Panc1 (cell line): Measurements from ENCODE around the gene TUB. TPM values are rescaled to one million over a fixed set of nuclear protein-coding genes. Genes with fewer than 3 reads are reported as not detected.

Experiments
- ATAC-seq: fragments of 200-7000 bp; cut with Tn5 transposase; 2 replicates; pipeline ENCODE4 v1.9.1; 2020; ENCODE audit warnings: mild to moderate bottlenecking, moderate library complexity
- Bru-seq: library from RNA; stranded (reverse); fragments of 400-500 nt; gene quantifications from one replicate; lab custom pipeline; 2021; lab: Mats Ljungman, UMichigan
- BruChase-seq, 2 experiments: library from RNA; stranded (reverse); fragments of 400-500 nt; gene quantifications; one replicate each; lab custom pipeline; 2021; lab: Mats Ljungman, UMichigan
- BruUV-seq: library from RNA; stranded (reverse); fragments of 400-500 nt; replicated peaks from 2 replicates; lab custom pipeline; 2021; lab: Mats Ljungman, UMichigan
- CTCF ChIA-PET: fragments of 300-600 bp; sonication (Branson Sonifier 250); formaldehyde crosslinking; loops from one replicate; lab custom pipeline; 2022; ENCODE audit warnings: antibody characterized with exemption; lab: Charles Lee
- POLR2A ChIA-PET: fragments of 300-600 bp; sonication (Branson Sonifier 250); formaldehyde crosslinking; loops from one replicate; lab custom pipeline; 2022; ENCODE audit warnings: antibody characterized with exemption; lab: Charles Lee
- DNase-seq: peaks from one replicate; pipeline ENCODE4 v3.0.0-alpha.2; 2010; ENCODE audit warnings: low read depth, low spot score
- H3K27ac ChIP-seq: 2 replicates; pipeline ENCODE4 v1.5.1; 2011; ENCODE audit warnings: mild to moderate bottlenecking, low read length, inconsistent platforms
- H3K27me3 ChIP-seq: fragments of 200-500 bp; sonication (Bioruptor generic); 2 replicates; pipeline ENCODE4 v1.6.0; 2014; ENCODE audit warnings: low read length, inconsistent platforms; ENCODE audit not compliant: control insufficient read depth, insufficient read depth
- H3K36me3 ChIP-seq: fragments of 200-500 bp; sonication (Bioruptor generic); 2 replicates; pipeline ENCODE4 v1.5.1; 2014; ENCODE audit warnings: inconsistent platforms, mild to moderate bottlenecking, low read length, moderate library complexity; ENCODE audit not compliant: control insufficient read depth, insufficient read depth
- H3K4me1 ChIP-seq: 2 replicates; pipeline ENCODE4 v1.5.1; 2011; ENCODE audit warnings: inconsistent platforms, mild to moderate bottlenecking, low read length, moderate library complexity; ENCODE audit not compliant: control insufficient read depth, insufficient read depth
- H3K4me3 ChIP-seq, 2 experiments: 2 replicates each; pipeline ENCODE4 v1.5.1; 2011 to 2012; ENCODE audit warnings: low read depth in 2 of 2, low read length in 2 of 2, mild to moderate bottlenecking in 2 of 2, inconsistent platforms in 1 of 2, moderate library complexity in 1 of 2
- H3K9me3 ChIP-seq: fragments of 200-500 bp; sonication (Bioruptor generic); 2 replicates; pipeline ENCODE4 v1.5.1; 2014; ENCODE audit warnings: low read depth, mild to moderate bottlenecking, inconsistent platforms, low read length, moderate library complexity; ENCODE audit not compliant: control insufficient read depth, insufficient read depth
- CTCF ChIP-seq: fragments of 450-650 bp; IDR thresholded peaks from 2 replicates; pipeline ENCODE4 v1.5.1; 2017; ENCODE audit warnings: mild to moderate bottlenecking
- POLR2AphosphoS5 ChIP-seq: IDR thresholded peaks from 2 replicates; pipeline ENCODE4 v1.6.1; 2012; ENCODE audit warnings: mild to moderate bottlenecking, low read depth, low read length, moderate library complexity
- REST ChIP-seq, 2 experiments: IDR thresholded peaks; 2 replicates each; pipeline ENCODE4 v1.6.1; 2011 to 2012; ENCODE audit warnings: low read depth in 2 of 2, control low read depth in 1 of 2, low read length in 1 of 2, mild to moderate bottlenecking in 1 of 2, moderate library complexity in 1 of 2; ENCODE audit not compliant: insufficient read depth in 1 of 2
- SIN3A ChIP-seq: IDR thresholded peaks from 2 replicates; pipeline ENCODE4 v1.6.1; 2012; ENCODE audit warnings: low read depth, mild to moderate bottlenecking, low read length, moderate library complexity, borderline replicate concordance; ENCODE audit not compliant: insufficient read depth
- TCF7L2 ChIP-seq: IDR thresholded peaks from 2 replicates; pipeline ENCODE4 v1.6.1; 2011; ENCODE audit warnings: mild to moderate bottlenecking, low read depth, low read length, inconsistent platforms
- in situ Hi-C: cut with HindIII; loops from 2 replicates; pipeline ENCODE4 v1.10.0; 2016; ENCODE audit warnings: low sequenced_read_pairs, low pct_unique_long_range_greater_than_20kb
- intact Hi-C: fragments of 100-400 bp; cut with micrococcal nuclease; formaldehyde crosslinking; loops from one replicate; pipeline ENCODE4 v1.10.0; 2022; ENCODE audit not compliant: unreplicated experiment
- long read RNA-seq: library from polyadenylated mRNA; unstranded; transcript quantifications from one replicate; pipeline ENCODE4 v2.0.0, GENCODE V29; 2021; ENCODE audit not compliant: unreplicated experiment
- polyA plus RNA-seq: library from polyadenylated mRNA; unstranded; fragments of >200 nt; gene quantifications from one replicate; pipeline ENCODE4 v1.2.1, GENCODE V29; 2012; ENCODE audit warnings: missing spikeins; ENCODE audit not compliant: insufficient read length
- total RNA-seq: library from RNA; stranded (reverse); gene quantifications from one replicate; pipeline ENCODE4 v1.2.1, GENCODE V29; 2021; ENCODE audit not compliant: unreplicated experiment

TUB gene
- total RNA-seq (4.3 TPM), Bru-seq, nascent RNA (percentile 29 among the genes with signal in this experiment), BruChase-seq, experiment 1, labeled RNA remaining after a 2-hour chase (percentile 38 among the genes with signal in this experiment), BruChase-seq, experiment 2, labeled RNA remaining after a 6-hour chase (percentile 42 among the genes with signal in this experiment)
- 2.3 TPM for polyA plus RNA-seq
- long read RNA-seq, partial matches to known transcripts = 1 of 5 reads
- long read RNA-seq, other reads (novel, unspliced or antisense) = 4 of 5 reads

- Histone ChIP-seq H3K27ac (no peak within 1 kb of the TSS), H3K27me3 (peaks cover 14% of the 10 kb centered on the region; the same call in 1 of the 2 replicates), H3K36me3 (no peaks in the 10 kb centered on the region), H3K4me1 (no peaks in the 10 kb centered on the region; the same call in 1 of the 2 replicates), H3K9me3 (no peaks in the 10 kb centered on the region), H3K4me3 (peak within 1 kb of the TSS; percentile 41 to 56)
- no TSS peak for BruUV-seq
- CTCF ChIA-PET = interaction anchor here (0.6 kb wide), 1 partner anchor 10 kb away, joined by 4 read pairs; no protein-coding TSS in a partner anchor
- POLR2A ChIA-PET = no interaction called here
- TF ChIP-seq SIN3A (no peak), POLR2AphosphoS5 (no peak), REST (IDR thresholded peaks at IDR 0.05; ENCODE audit: insufficient read depth in 1 of 2, low read depth in 2 of 2, low read length in 1 of 2) (no peak), TCF7L2 (no peak), CTCF (no peak)
- DNase-seq = no peak
- in situ Hi-C loops = no loop called here
- intact Hi-C loops = no loop called here
- peak; percentile 70 for ATAC-seq
Observed at GRCh38 chr11:8080674-8081590, at the start of gene TUB. TUB (plus strand) TSS chr11:8081211; CDS start chr11:8081511, 300 bp downstream.

DNA sequence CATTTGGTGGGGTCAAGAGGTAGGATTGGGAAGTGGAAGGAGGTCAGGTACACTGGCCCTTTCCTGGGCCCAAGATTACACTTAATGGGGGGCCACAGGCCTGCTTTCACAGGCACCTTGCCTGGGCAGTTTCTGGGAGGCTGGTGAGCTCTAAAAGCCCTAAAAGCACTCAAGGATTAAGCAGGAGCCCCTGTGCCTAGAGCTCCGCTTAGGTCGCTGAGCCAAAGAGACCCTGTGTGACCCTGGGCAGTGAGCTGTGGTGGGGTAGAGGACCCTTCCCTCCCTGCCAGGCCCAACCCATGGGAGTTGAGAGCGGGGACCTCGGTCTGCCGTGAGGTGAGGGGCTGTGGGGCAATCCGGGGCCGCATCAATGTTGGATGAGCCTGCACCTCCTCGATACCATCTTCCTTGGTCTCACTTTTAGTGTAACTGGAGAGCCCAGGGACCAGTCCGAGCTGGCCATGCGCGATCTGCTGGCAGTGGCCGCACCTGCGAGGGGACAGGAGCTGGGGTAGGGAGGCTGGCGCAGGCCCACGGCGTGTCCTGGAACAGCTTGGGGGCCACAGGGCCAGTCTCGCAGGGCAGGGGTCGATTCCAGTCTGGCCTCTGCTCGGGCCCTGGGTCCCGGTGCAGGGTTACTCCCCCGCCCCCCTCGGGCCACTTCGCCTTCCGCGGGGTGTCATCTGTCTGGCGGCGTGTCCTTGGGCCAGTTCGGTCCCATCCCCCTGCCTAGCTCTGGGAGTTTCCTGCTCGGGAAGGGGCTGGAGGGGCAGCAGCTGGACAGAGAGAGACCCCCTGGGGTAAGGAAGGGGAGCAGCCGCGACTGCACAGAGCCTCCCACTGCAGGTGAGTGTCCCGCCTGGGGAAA is 49.5 kb upstream of the TUB start:
- Histone ChIP-seq H3K27ac (no peak overlapping the region), H3K36me3 (no peaks in the 10 kb centered on the region), H3K4me1 (no peaks in the 10 kb centered on the region), H3K9me3 (no peaks in the 10 kb centered on the region), H3K4me3 (no peak overlapping the region), H3K27me3 (peaks cover 15% of the 10 kb centered on the region)
- TF ChIP-seq REST (IDR thresholded peaks at IDR 0.05; ENCODE audit: insufficient read depth in 1 of 2, low read depth in 2 of 2, low read length in 1 of 2) (no peak), POLR2AphosphoS5 (no peak), TCF7L2 (no peak), SIN3A (no peak), CTCF (no peak)
- no peak for DNase-seq
- CTCF ChIA-PET = interaction anchor here (1.3 to 3.6 kb wide), 2 partner anchors 59 to 68 kb away, joined by 4 to 35 read pairs; no protein-coding TSS in a partner anchor
- no TSS peak for BruUV-seq
- intact Hi-C loops = no loop called here
- in situ Hi-C loops = no loop called here
- POLR2A ChIA-PET = no interaction called here
- ATAC-seq = no peak
